ENCODE measurements around the gene ST6GALNAC1.
"Not testable (repeated sequence)": the region's sequence is repeated elsewhere in the genome, so short reads cannot be mapped to it uniquely, and the experiment has no call there.

The ST6GALNAC1 gene

GRCh38 chr17:76641501-76641900 lies 2.1 kb downstream of the ST6GALNAC1 start:
- no peak for DNase-seq (ENCODE audit: low read depth)

- no peak for DNase-seq (ENCODE audit: low read depth)
Observed at GRCh38 chr17:76640550-76641380, 2.8 kb downstream of the ST6GALNAC1 start.

- no peak for DNase-seq (ENCODE audit: low read depth)
Observed at GRCh38 chr17:76638263-76638662, 5.3 kb downstream of the ST6GALNAC1 start.

- not testable (repeated sequence) for DNase-seq (ENCODE audit: low read depth)
Observed at GRCh38 chr17:76636486-76637206, 6.9 kb downstream of the ST6GALNAC1 start.

- no peak for DNase-seq (ENCODE audit: low read depth)
Observed at GRCh38 chr17:76635659-76636360, 7.7 kb downstream of the ST6GALNAC1 start.

- DNase-seq (ENCODE audit: low read depth): no peak
Observed at GRCh38 chr17:76635039-76635438, 8.5 kb downstream of the ST6GALNAC1 start.

- DNase-seq (ENCODE audit: low read depth): no peak
Observed at GRCh38 chr17:76633628-76634328, 9.8 kb downstream of the ST6GALNAC1 start.

GRCh38 chr17:76631821-76632565 lies 11.6 kb downstream of the ST6GALNAC1 start:
- DNase-seq (ENCODE audit: low read depth): no peak

GRCh38 chr17:76630151-76630550 lies 13.4 kb downstream of the ST6GALNAC1 start:
- no peak for DNase-seq (ENCODE audit: low read depth)

GRCh38 chr17:76627510-76627909 lies 16.0 kb downstream of the ST6GALNAC1 start:
- DNase-seq (ENCODE audit: low read depth): no peak

GRCh38 chr17:76626442-76626841 lies 17.1 kb downstream of the ST6GALNAC1 start:
- no peak for DNase-seq (ENCODE audit: low read depth)

- no peak for DNase-seq (ENCODE audit: low read depth)
Observed at GRCh38 chr17:76625496-76625895, 18.1 kb downstream of the ST6GALNAC1 start.

- DNase-seq (ENCODE audit: low read depth): peak; percentile 28
Observed at GRCh38 chr17:76623271-76624146, 20.0 kb downstream of the ST6GALNAC1 start.

GRCh38 chr17:76617838-76618237 lies 25.7 kb downstream of the ST6GALNAC1 start:
- no peak for DNase-seq (ENCODE audit: low read depth)

- DNase-seq (ENCODE audit: low read depth): no peak
Observed at GRCh38 chr17:76614912-76615617, 28.5 kb downstream of the ST6GALNAC1 start.

- not testable (repeated sequence) for DNase-seq (ENCODE audit: low read depth)
Observed at GRCh38 chr17:76614064-76614759, 29.3 kb downstream of the ST6GALNAC1 start.

- DNase-seq (ENCODE audit: low read depth): no peak
Observed at GRCh38 chr17:76612977-76613851, 30.3 kb downstream of the ST6GALNAC1 start.

- no peak for DNase-seq (ENCODE audit: low read depth)
Observed at GRCh38 chr17:76612465-76612864, 31.1 kb downstream of the ST6GALNAC1 start.
